CD4-positive, CD25-positive, alpha-beta regulatory T cell (primary cell): Measurements from ENCODE around the gene ZNF316. TPM values are rescaled to one million over a fixed set of nuclear protein-coding genes. Genes with fewer than 3 reads are reported as not detected.

Source experiments
- ATAC-seq, 2 donors: fragments of 150-1000 bp; cut with Tn5 transposase; one replicate each; pipeline ENCODE4 v1.10.0; 2021; ENCODE audit warnings: low read depth in 2 of 2, moderate number of reproducible peaks in 2 of 2, moderate library complexity in 1 of 2
- DNase-seq, 3 donors: peaks; one replicate each; pipeline versions ENCODE4 v3.0.0 to v3.0.0-alpha.2; 2012 to 2022; ENCODE audit warnings: mixed read lengths in 1 of 3
- H3K27ac ChIP-seq: one replicate; pipeline ENCODE4 v1.7.0; 2013; ENCODE audit warnings: mild to moderate bottlenecking, low read length; ENCODE audit not compliant: insufficient read depth, poor library complexity, severe bottlenecking
- H3K27me3 ChIP-seq: one replicate; pipeline ENCODE4 v1.7.0; 2013; ENCODE audit warnings: low read length; ENCODE audit not compliant: control insufficient read depth, insufficient read depth
- H3K36me3 ChIP-seq: one replicate; pipeline ENCODE4 v1.7.0; 2013; ENCODE audit warnings: mild to moderate bottlenecking, low read length, moderate library complexity; ENCODE audit not compliant: control insufficient read depth, insufficient read depth
- H3K4me1 ChIP-seq: 2 replicates; pipeline ENCODE4 v1.7.0; 2013; ENCODE audit warnings: mild to moderate bottlenecking, low read length; ENCODE audit not compliant: insufficient read depth, control insufficient read depth, poor library complexity, severe bottlenecking
- H3K4me3 ChIP-seq: one replicate; pipeline ENCODE4 v1.7.0; 2013; ENCODE audit warnings: low read depth, mild to moderate bottlenecking, low read length, moderate library complexity
- H3K9me3 ChIP-seq, 2 experiments: 1 replicate in 1 of 2; 2 replicates in 1 of 2; pipeline ENCODE4 v1.7.0; 2013; ENCODE audit warnings: low read length in 2 of 2, mild to moderate bottlenecking in 1 of 2, moderate library complexity in 1 of 2; ENCODE audit not compliant: control insufficient read depth in 2 of 2
- H3K27ac Mint-ChIP-seq, 3 donors: one replicate each; pipeline ENCODE4 v1.8.0; 2020 to 2022; ENCODE audit warnings: mild to moderate bottlenecking in 3 of 3, mixed read lengths in 3 of 3, moderate library complexity in 2 of 3
- H3K27me3 Mint-ChIP-seq: one replicate; pipeline ENCODE4 v1.8.0; 2022; ENCODE audit warnings: mild to moderate bottlenecking, mixed read lengths
- H3K36me3 Mint-ChIP-seq: one replicate; pipeline ENCODE4 v1.8.0; 2020; ENCODE audit warnings: mixed read lengths
- H3K4me1 Mint-ChIP-seq, 4 donors: one replicate each; pipeline ENCODE4 v1.8.0; 2020 to 2022; ENCODE audit warnings: mixed read lengths in 4 of 4, mild to moderate bottlenecking in 1 of 4
- H3K4me3 Mint-ChIP-seq, 4 donors: one replicate each; pipeline ENCODE4 v1.8.0; 2020 to 2022; ENCODE audit warnings: mild to moderate bottlenecking in 4 of 4, mixed read lengths in 4 of 4, moderate library complexity in 3 of 4
- H3K9me3 Mint-ChIP-seq, 7 donors: one replicate each; pipeline ENCODE4 v1.8.0; 2020 to 2022; ENCODE audit warnings: mixed read lengths in 7 of 7, mild to moderate bottlenecking in 3 of 7, moderate library complexity in 2 of 7
- polyA plus RNA-seq, 4 donors: library from polyadenylated mRNA; unstranded; fragments of 300-500 nt; fragmentation: Illumina TruSeq; gene quantifications; one replicate each; pipeline ENCODE4 v1.2.3, GENCODE V29; 2021
- total RNA-seq: library from RNA; stranded (reverse); gene quantifications from one replicate; pipeline ENCODE4 v1.2.3, GENCODE V29; 2022

The ZNF316 gene
- total RNA-seq: 51.6 TPM
- polyA plus RNA-seq: 1 to 10 TPM in 2 of 4 donors, under 1 TPM in 2; 0.81 to 1.5 (median 0.98) TPM

GRCh38 chr7:6636741-6637543 is at the start of gene ZNF316:
ZNF316 (plus strand) TSS chr7:6637318; CDS start chr7:6642410, 5,092 bp downstream.
- no peaks in the 10 kb centered on the region for H3K9me3 Mint-ChIP-seq
- ATAC-seq: peak; percentile 60 to 61

GRCh38 chr7:6588566-6588965 is 48.6 kb upstream of the ZNF316 start:
- no peak overlapping the region for H3K27ac ChIP-seq
- no peaks in the 10 kb centered on the region for H3K9me3 ChIP-seq
- Mint-ChIP-seq H3K27ac (peak overlapping the region; percentile 71 to 84 (median 84)), H3K36me3 (peaks cover 25% of the 10 kb centered on the region), H3K9me3 (peaks cover 0 to 3% (median 0%) of the 10 kb centered on the region in 7 donors), H3K4me1 (peaks cover 0 to 30% (median 12%) of the 10 kb centered on the region in 4 donors), H3K27me3 (no peaks in the 10 kb centered on the region), H3K4me3 (peak overlapping the region; percentile 63 to 88 (median 72))
- peaks cover 30% of the 10 kb centered on the region for H3K36me3 ChIP-seq
- H3K27me3 ChIP-seq: no peaks in the 10 kb centered on the region
- peaks cover 22% of the 10 kb centered on the region for H3K4me1 ChIP-seq
- DNase-seq: no peak
- no peak overlapping the region for H3K4me3 ChIP-seq
- no peak for ATAC-seq

More at GRCh38 chr7:6636741-6637543, at the start of gene ZNF316:
- DNase-seq: peak; percentile 53 to 65 (median 63)
- Histone ChIP-seq H3K9me3 (no peaks in the 10 kb centered on the region), H3K4me3 (peak within 1 kb of the TSS; percentile 53), H3K27me3 (no peaks in the 10 kb centered on the region), H3K4me1 (peaks cover 23% of the 10 kb centered on the region), H3K36me3 (peaks cover 15% of the 10 kb centered on the region), H3K27ac (peak within 1 kb of the TSS; percentile 66)
- peak within 1 kb of the TSS; percentile 79 to 94 (median 85) for H3K27ac Mint-ChIP-seq
- peaks cover 0 to 37% (median 20%) of the 10 kb centered on the region in 4 donors for H3K4me1 Mint-ChIP-seq
- H3K4me3 Mint-ChIP-seq: peak within 1 kb of the TSS; percentile 85 to 93 (median 88)
- H3K27me3 Mint-ChIP-seq: no peaks in the 10 kb centered on the region
- peaks cover 14% of the 10 kb centered on the region for H3K36me3 Mint-ChIP-seq

- Histone ChIP-seq H3K27ac (peak overlapping the region; percentile 65), H3K9me3 (no peaks in the 10 kb centered on the region), H3K27me3 (no peaks in the 10 kb centered on the region), H3K36me3 (peaks cover 32% of the 10 kb centered on the region), H3K4me1 (peaks cover 22% of the 10 kb centered on the region), H3K4me3 (no peak overlapping the region)
- no peaks in the 10 kb centered on the region for H3K27me3 Mint-ChIP-seq
- no peak for ATAC-seq
- H3K9me3 Mint-ChIP-seq: peaks cover 0 to 3% (median 0%) of the 10 kb centered on the region in 7 donors
- peaks cover 0 to 31% (median 12%) of the 10 kb centered on the region in 4 donors for H3K4me1 Mint-ChIP-seq
- peaks cover 21% of the 10 kb centered on the region for H3K36me3 Mint-ChIP-seq
- DNase-seq: no peak
- H3K4me3 Mint-ChIP-seq: peak overlapping the region; percentile 74 to 88 (median 78)
- H3K27ac Mint-ChIP-seq: peak overlapping the region; percentile 71 to 85 (median 84)
Measured at GRCh38 chr7:6589151-6589828, 47.8 kb upstream of the ZNF316 start.

- ATAC-seq (peak; percentile 89), DNase-seq (peak; percentile 72 to 90 (median 88))
- no peaks in the 10 kb centered on the region for H3K27me3 Mint-ChIP-seq
- peaks cover 0 to 3% (median 0%) of the 10 kb centered on the region in 7 donors for H3K9me3 Mint-ChIP-seq
- H3K27me3 ChIP-seq: no peaks in the 10 kb centered on the region
- H3K4me3 Mint-ChIP-seq: peak within 1 kb of the TSS; percentile 90 to 98 (median 93)
- peaks cover 18% of the 10 kb centered on the region for H3K36me3 Mint-ChIP-seq
- H3K36me3 ChIP-seq: peaks cover 33% of the 10 kb centered on the region
- H3K27ac Mint-ChIP-seq: peak within 1 kb of the TSS; percentile 88 to 93 (median 90)
- peak within 1 kb of the TSS; percentile 80 for H3K27ac ChIP-seq
- H3K4me1 ChIP-seq: peaks cover 22% of the 10 kb centered on the region
- H3K4me3 ChIP-seq: peak within 1 kb of the TSS; percentile 86
- no peaks in the 10 kb centered on the region for H3K9me3 ChIP-seq
- H3K4me1 Mint-ChIP-seq: peaks cover 0 to 31% (median 12%) of the 10 kb centered on the region in 4 donors
Measured at GRCh38 chr7:6589829-6590644, 47.1 kb upstream of the ZNF316 start, which contains the start of gene INTS15. INTS15 (plus strand) TSS chr7:6590021; CDS start chr7:6590284, 263 bp downstream.

GRCh38 chr7:6590645-6591110 is 46.4 kb upstream of the ZNF316 start:
- Histone ChIP-seq H3K27ac (peak overlapping the region; percentile 80), H3K4me1 (peaks cover 22% of the 10 kb centered on the region), H3K9me3 (no peaks in the 10 kb centered on the region), H3K4me3 (peak overlapping the region; percentile 86), H3K36me3 (peaks cover 40% of the 10 kb centered on the region), H3K27me3 (no peaks in the 10 kb centered on the region)
- Mint-ChIP-seq H3K36me3 (peaks cover 22% of the 10 kb centered on the region), H3K27me3 (no peaks in the 10 kb centered on the region), H3K27ac (peak overlapping the region; percentile 88 to 93 (median 90)), H3K9me3 (peaks cover 0 to 3% (median 0%) of the 10 kb centered on the region in 7 donors), H3K4me1 (peaks cover 0 to 31% (median 12%) of the 10 kb centered on the region in 4 donors), H3K4me3 (peak overlapping the region; percentile 90 to 98 (median 93))
- no peak for ATAC-seq
- no peak for DNase-seq

GRCh38 chr7:6600093-6600492 is 37.0 kb upstream of the ZNF316 start:
- H3K27me3 ChIP-seq: no peaks in the 10 kb centered on the region
- Mint-ChIP-seq H3K4me3 (no peak overlapping the region), H3K27ac (no peak overlapping the region), H3K9me3 (no peaks in the 10 kb centered on the region), H3K27me3 (no peaks in the 10 kb centered on the region), H3K4me1 (peaks cover 2 to 8% (median 6%) of the 10 kb centered on the region in 4 donors), H3K36me3 (peaks cover 40% of the 10 kb centered on the region)
- no peak overlapping the region for H3K4me3 ChIP-seq
- no peaks in the 10 kb centered on the region for H3K4me1 ChIP-seq
- H3K36me3 ChIP-seq: peaks cover 70% of the 10 kb centered on the region
- ATAC-seq (no peak), DNase-seq (no peak)
- no peak overlapping the region for H3K27ac ChIP-seq
- no peaks in the 10 kb centered on the region for H3K9me3 ChIP-seq

- no peaks in the 10 kb centered on the region for H3K27me3 ChIP-seq
- no peaks in the 10 kb centered on the region for H3K4me1 ChIP-seq
- peaks cover 48% of the 10 kb centered on the region for H3K36me3 ChIP-seq
- peaks cover 0 to 9% (median 7%) of the 10 kb centered on the region in 4 donors for H3K4me1 Mint-ChIP-seq
- H3K36me3 Mint-ChIP-seq: peaks cover 21% of the 10 kb centered on the region
- H3K27ac ChIP-seq: no peak overlapping the region
- ATAC-seq (no peak), DNase-seq (no peak)
- H3K4me3 ChIP-seq: no peak overlapping the region
- no peaks in the 10 kb centered on the region for H3K9me3 ChIP-seq
- no peaks in the 10 kb centered on the region for H3K27me3 Mint-ChIP-seq
- H3K9me3 Mint-ChIP-seq: no peaks in the 10 kb centered on the region
- H3K27ac Mint-ChIP-seq: no peak overlapping the region
- H3K4me3 Mint-ChIP-seq: no peak overlapping the region
Measured at GRCh38 chr7:6604458-6604857, 32.7 kb upstream of the ZNF316 start.
